ENCODE results near the gene CACNA1S. TPM values are rescaled to one million over a fixed set of nuclear protein-coding genes. Genes with fewer than 3 reads are reported as not detected.

Gene CACNA1S
- total and polyA plus RNA-seq, 2 of the 4 experiments (the other 2 are of a cell fraction), result not detected

DNA sequence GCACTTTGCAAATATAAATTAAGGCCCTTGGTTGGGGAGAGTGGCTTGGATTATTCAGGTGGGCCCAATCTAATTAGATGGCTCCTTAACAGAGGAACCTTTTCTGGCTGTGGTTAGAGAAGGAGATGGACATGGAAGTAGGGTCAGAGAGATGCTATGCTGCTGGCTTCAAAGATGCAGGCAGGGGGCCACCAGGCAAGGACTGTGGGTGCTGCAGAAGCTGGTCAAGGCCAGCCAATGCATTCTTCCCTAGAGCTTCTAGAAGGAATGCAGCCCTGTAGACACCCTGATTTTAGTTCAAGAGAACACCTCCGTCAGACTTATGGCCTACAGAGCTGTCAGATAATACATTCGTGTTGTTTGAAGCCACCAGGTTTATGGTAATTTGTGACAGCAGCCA is 45.7 kb upstream of the CACNA1S start:
- Histone ChIP-seq H3K79me1 (ENCODE audit: low read depth in 1 of 2, low read length in 2 of 2) (peaks cover 10% of the 10 kb centered on the region in 2 experiments; a peak in 3 of 4 replicates), H2BK15ac (ENCODE audit: low read depth, low read length) (no peak overlapping the region), H3K4me1 (ENCODE audit: control insufficient read depth, insufficient read depth, low read length) (no peaks in the 10 kb centered on the region), H2AK9ac (replicated peaks; ENCODE audit: low read depth, low read length, poor library complexity) (no peak overlapping the region), H3K27me3 (ENCODE audit: control insufficient read depth, insufficient read depth, low read length) (peaks cover 26% of the 10 kb centered on the region), H2AK5ac (ENCODE audit: low read depth, low read length) (no peak overlapping the region), H2BK120ac (ENCODE audit: low read depth, low read length) (no peak overlapping the region), H3K27ac (ENCODE audit: insufficient read depth, low read length) (no peak overlapping the region), H3K9me3 (ENCODE audit: control insufficient read depth, insufficient read depth, low read length) (no peaks in the 10 kb centered on the region), H3K9ac (ENCODE audit: low read depth, low read length) (no peak overlapping the region), H3K4me3 (ENCODE audit: insufficient read depth, low read depth, low read length) (no peak overlapping the region), H4K8ac (ENCODE audit: low read depth in 2 of 2, low read length in 2 of 2) (no peak overlapping the region), H3K4me2 (ENCODE audit: low read depth, low read length) (no peak overlapping the region), H4K5ac (ENCODE audit: low read depth, low read length) (no peak overlapping the region), H3K18ac (ENCODE audit: low read depth, low read length) (no peak overlapping the region), H3K9me1 (ENCODE audit: insufficient read depth, low read length) (peaks cover 9% of the 10 kb centered on the region; the same call in 1 of the 2 replicates), H3K56ac (ENCODE audit: extremely low read depth, insufficient read depth, low read length) (no peak overlapping the region), H2BK20ac (ENCODE audit: low read depth, low read length) (no peak overlapping the region), H3K14ac (replicated peaks; ENCODE audit: low read depth, low read length) (no peak overlapping the region), H2BK5ac (ENCODE audit: low read depth, low read length, poor library complexity, severe bottlenecking) (no peak overlapping the region), H2AFZ (replicated peaks; ENCODE audit: low read length, poor library complexity) (no peak overlapping the region), H4K91ac (ENCODE audit: insufficient read depth, low read depth, low read length) (no peak overlapping the region), H3K23ac (ENCODE audit: low read depth, low read length) (no peak overlapping the region), H3K36me3 (ENCODE audit: control insufficient read depth, insufficient read depth, low read length) (no peaks in the 10 kb centered on the region), H3K4ac (ENCODE audit: low read depth, low read length) (no peak overlapping the region), H4K20me1 (ENCODE audit: insufficient read depth, low read length) (no peaks in the 10 kb centered on the region)
- dilution Hi-C loops (cut with HindIII; ENCODE audit: low sequenced_read_pairs, unreplicated experiment) (no loop called here), in situ Hi-C loops (cut with MboI; ENCODE audit: low sequenced_read_pairs) (no loop called here), intact Hi-C loops (cut with micrococcal nuclease) (no loop called here)
- ATAC-seq (ENCODE audit: low read depth) (no peak), DNase-seq (no peak)
- TF ChIP-seq, protein P1, sequence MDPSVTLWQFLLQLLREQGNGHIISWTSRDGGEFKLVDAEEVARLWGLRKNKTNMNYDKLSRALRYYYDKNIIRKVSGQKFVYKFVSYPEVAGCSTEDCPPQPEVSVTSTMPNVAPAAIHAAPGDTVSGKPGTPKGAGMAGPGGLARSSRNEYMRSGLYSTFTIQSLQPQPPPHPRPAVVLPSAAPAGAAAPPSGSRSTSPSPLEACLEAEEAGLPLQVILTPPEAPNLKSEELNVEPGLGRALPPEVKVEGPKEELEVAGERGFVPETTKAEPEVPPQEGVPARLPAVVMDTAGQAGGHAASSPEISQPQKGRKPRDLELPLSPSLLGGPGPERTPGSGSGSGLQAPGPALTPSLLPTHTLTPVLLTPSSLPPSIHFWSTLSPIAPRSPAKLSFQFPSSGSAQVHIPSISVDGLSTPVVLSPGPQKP (IDR thresholded peaks at IDR 0.05; ENCODE audit: borderline replicate concordance, low read depth, low read length), result no peak
- TF ChIP-seq MXI1 (IDR thresholded peaks at IDR 0.05; ENCODE audit: borderline replicate concordance, low read depth, low read length) (no peak), NFE2L2 (IDR thresholded peaks at IDR 0.05; ENCODE audit: low read depth, low read length) (no peak), MAFK (IDR thresholded peaks at IDR 0.05; ENCODE audit: low read depth, low read length) (no peak), SMC3 (IDR thresholded peaks at IDR 0.05; ENCODE audit: low read depth, low read length) (no peak), CEBPB (IDR thresholded peaks at IDR 0.05; ENCODE audit: low read depth, low read length) (no peak), RFX5 (IDR thresholded peaks at IDR 0.05; ENCODE audit: low read depth, low read length) (no peak), RAD21 (IDR thresholded peaks at IDR 0.05; ENCODE audit: low read length) (no peak), BHLHE40 (IDR thresholded peaks at IDR 0.05; ENCODE audit: low read depth, low read length) (no peak), FOS (IDR thresholded peaks at IDR 0.05; ENCODE audit: low read depth, low read length) (no peak), POLR2A (IDR thresholded peaks at IDR 0.05; ENCODE audit: low read depth, low read length) (no peak), CHD1 (IDR thresholded peaks at IDR 0.05; ENCODE audit: low read depth, low read length) (no peak), RCOR1 (IDR thresholded peaks at IDR 0.05; ENCODE audit: insufficient replicate concordance, low read length) (no peak), MAZ (IDR thresholded peaks at IDR 0.05; ENCODE audit: borderline replicate concordance, low read depth, low read length) (no peak)
- TF ChIP-seq, protein P2, sequence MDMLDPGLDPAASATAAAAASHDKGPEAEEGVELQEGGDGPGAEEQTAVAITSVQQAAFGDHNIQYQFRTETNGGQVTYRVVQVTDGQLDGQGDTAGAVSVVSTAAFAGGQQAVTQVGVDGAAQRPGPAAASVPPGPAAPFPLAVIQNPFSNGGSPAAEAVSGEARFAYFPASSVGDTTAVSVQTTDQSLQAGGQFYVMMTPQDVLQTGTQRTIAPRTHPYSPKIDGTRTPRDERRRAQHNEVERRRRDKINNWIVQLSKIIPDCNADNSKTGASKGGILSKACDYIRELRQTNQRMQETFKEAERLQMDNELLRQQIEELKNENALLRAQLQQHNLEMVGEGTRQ (IDR thresholded peaks at IDR 0.05; ENCODE audit: low read depth, low read length), result no peak
- TF ChIP-seq, protein P3, sequence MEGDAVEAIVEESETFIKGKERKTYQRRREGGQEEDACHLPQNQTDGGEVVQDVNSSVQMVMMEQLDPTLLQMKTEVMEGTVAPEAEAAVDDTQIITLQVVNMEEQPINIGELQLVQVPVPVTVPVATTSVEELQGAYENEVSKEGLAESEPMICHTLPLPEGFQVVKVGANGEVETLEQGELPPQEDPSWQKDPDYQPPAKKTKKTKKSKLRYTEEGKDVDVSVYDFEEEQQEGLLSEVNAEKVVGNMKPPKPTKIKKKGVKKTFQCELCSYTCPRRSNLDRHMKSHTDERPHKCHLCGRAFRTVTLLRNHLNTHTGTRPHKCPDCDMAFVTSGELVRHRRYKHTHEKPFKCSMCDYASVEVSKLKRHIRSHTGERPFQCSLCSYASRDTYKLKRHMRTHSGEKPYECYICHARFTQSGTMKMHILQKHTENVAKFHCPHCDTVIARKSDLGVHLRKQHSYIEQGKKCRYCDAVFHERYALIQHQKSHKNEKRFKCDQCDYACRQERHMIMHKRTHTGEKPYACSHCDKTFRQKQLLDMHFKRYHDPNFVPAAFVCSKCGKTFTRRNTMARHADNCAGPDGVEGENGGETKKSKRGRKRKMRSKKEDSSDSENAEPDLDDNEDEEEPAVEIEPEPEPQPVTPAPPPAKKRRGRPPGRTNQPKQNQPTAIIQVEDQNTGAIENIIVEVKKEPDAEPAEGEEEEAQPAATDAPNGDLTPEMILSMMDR (conservative IDR thresholded peaks at IDR 0.05; ENCODE audit: low read depth, low read length), result no peak
- ChIA-PET POLR2A (ENCODE audit: unreplicated experiment) (no interaction called here), CTCF (no interaction called here)
- WGBS, 2 experiments (ENCODE audit: extremely low coverage in 2 of 2, insufficient read length in 1 of 2), result 86% methylated on average over 2 of the region's 2 CpGs; no CpG with 5 or more reads in 1 of the 2 experiments
- BruUV-seq (replicated peaks), result no TSS peak

All from IMR-90 (cell line).